Memory B cell (primary cell): Measurements from ENCODE around the gene SCUBE2.
"Not testable (repeated sequence)": the region's sequence is repeated elsewhere in the genome, so short reads cannot be mapped to it uniquely, and the experiment has no call there.

Source experiments
- ATAC-seq: fragments of 150-1000 bp; cut with Tn5 transposase; 2 replicates; pipeline ENCODE4 v1.10.0; 2021; ENCODE audit warnings: low read depth, mild to moderate bottlenecking, moderate library complexity
- DNase-seq, 2 donors: peaks; one replicate each; pipeline ENCODE4 v3.0.0; 2022; ENCODE audit warnings: low spot score in 2 of 2
- H3K27ac Mint-ChIP-seq: one replicate; pipeline ENCODE4 v1.8.0; 2022; ENCODE audit warnings: mild to moderate bottlenecking, moderate library complexity, mixed read lengths
- H3K27me3 Mint-ChIP-seq: one replicate; pipeline ENCODE4 v1.8.0; 2022; ENCODE audit warnings: mixed read lengths
- H3K36me3 Mint-ChIP-seq: one replicate; pipeline ENCODE4 v1.8.0; 2022; ENCODE audit warnings: mild to moderate bottlenecking, mixed read lengths
- H3K4me1 Mint-ChIP-seq: one replicate; pipeline ENCODE4 v1.8.0; 2022; ENCODE audit warnings: mixed read lengths
- H3K4me3 Mint-ChIP-seq: one replicate; pipeline ENCODE4 v1.8.0; 2022; ENCODE audit warnings: mild to moderate bottlenecking, moderate library complexity, mixed read lengths
- H3K9me3 Mint-ChIP-seq: one replicate; pipeline ENCODE4 v1.8.0; 2022; ENCODE audit warnings: mixed read lengths

The SCUBE2 gene

DNA sequence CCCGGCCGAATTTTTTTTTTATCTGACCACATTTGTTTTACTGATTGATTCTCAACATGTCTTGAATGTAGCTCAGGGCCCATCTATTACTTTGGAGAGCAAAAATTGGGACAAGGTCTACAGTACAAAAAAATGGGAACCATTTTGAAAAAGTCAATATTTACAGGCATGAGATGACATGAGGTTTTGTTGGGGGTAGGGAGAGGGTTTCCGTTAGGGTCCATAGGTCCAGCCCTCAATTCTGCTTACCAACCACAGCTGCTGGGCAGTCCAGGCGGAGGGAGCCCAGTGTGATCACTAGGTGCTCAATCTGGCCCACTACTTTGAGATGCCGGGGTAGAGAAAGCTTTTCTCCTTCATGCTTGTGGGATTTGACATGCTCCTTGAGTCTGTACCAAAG lies 105.9 kb downstream of the SCUBE2 start:
- H3K27ac Mint-ChIP-seq = no peak overlapping the region

DNA sequence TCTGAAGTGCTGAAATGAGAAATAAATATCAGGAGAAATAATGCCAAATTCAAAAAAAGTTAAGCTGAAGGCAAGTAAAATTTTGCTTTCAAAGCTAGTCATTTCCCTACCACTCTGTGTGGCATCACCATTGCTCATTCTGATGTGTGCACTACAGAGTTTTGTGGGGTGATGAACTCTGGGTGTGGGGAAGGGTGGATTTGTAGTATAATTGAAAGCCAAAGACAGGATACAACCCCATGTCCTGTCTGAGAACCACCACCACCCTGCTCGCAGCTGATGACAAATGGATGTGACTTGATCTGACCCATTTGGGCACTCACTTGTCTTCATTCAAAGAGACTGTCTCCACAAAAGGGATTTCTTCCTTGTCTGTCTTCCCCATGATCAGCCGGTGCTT lies 107.8 kb downstream of the SCUBE2 start:
- Mint-ChIP-seq H3K27me3 (peaks cover 10% of the 10 kb centered on the region), H3K4me3 (no peak overlapping the region), H3K36me3 (no peaks in the 10 kb centered on the region), H3K4me1 (no peaks in the 10 kb centered on the region), H3K27ac (no peak overlapping the region), H3K9me3 (no peaks in the 10 kb centered on the region)
- no peak for DNase-seq
- no peak for ATAC-seq

More for the DNA sequence above, 105.9 kb downstream of the SCUBE2 start:
- ATAC-seq (no peak), DNase-seq (no peak)
- Mint-ChIP-seq H3K9me3 (no peaks in the 10 kb centered on the region), H3K27me3 (peaks cover 12% of the 10 kb centered on the region), H3K36me3 (no peaks in the 10 kb centered on the region), H3K4me1 (no peaks in the 10 kb centered on the region), H3K4me3 (no peak overlapping the region)

DNA sequence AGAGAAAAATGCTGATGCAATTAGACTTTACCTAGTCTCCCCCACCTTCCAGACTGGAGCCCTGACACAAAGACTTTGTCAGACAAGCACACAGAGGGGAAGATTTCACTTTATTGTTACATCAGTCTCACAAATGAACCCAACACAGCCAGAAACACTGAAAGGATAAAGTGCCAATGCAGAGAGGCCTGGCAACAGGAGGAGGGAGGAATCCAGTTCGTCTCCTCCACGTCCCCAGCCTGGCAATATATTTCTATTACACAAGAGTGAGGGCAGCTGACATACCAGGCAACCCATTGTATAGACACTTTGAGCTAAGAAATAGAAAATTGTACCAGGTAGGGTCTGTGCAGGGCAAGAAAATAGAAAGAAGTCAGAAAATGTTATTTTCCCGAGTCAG lies 110.9 kb downstream of the SCUBE2 start:
- Mint-ChIP-seq H3K4me3 (no peak overlapping the region), H3K27ac (no peak overlapping the region), H3K27me3 (peaks cover 3% of the 10 kb centered on the region), H3K36me3 (no peaks in the 10 kb centered on the region), H3K9me3 (no peaks in the 10 kb centered on the region), H3K4me1 (no peaks in the 10 kb centered on the region)
- DNase-seq = no peak
- no peak for ATAC-seq

DNA sequence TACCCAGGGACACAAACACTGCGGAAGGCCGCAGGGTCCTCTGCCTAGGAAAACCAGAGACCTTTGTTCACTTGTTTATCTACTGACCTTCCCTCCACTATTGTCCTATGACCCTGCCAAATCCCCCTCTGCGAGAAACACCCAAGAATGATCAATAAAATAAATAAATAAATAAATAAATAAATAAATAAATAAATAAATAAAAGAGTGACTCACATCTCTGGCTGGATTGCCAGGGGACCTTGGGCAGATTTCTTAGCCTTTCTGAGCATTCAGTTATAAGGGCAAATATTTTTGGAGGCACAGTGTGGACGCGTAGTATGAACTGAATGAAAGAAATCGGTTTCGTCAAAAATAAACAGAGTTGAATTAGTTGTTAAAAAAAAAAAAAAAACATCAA lies 112.0 kb downstream of the SCUBE2 start:
- ATAC-seq, H3K36me3 Mint-ChIP-seq, DNase-seq, H3K27ac Mint-ChIP-seq, H3K27me3 Mint-ChIP-seq, H3K9me3 Mint-ChIP-seq, H3K4me1 Mint-ChIP-seq, H3K4me3 Mint-ChIP-seq: not testable (repeated sequence)

DNA sequence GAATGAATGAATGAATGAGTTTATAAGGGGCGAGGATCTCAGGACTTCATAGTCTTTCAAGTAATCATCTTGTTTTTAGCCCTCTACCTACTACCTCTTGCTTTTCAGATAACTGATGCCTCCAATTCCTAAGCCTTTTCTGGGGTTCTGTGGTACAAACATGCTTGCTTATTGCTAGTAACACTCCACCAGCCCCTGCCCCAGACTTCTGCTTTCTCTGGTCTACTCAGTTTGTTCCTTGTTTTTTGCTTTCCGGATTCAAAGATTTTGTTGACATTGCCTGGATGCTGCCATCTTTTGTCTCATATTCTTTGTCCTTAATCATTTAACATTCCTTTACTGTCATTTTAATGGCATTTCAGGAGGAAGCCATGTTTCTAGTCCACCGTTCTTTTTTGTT lies 118.3 kb downstream of the SCUBE2 start:
- H3K27ac Mint-ChIP-seq = no peak overlapping the region
- ATAC-seq = no peak

DNA sequence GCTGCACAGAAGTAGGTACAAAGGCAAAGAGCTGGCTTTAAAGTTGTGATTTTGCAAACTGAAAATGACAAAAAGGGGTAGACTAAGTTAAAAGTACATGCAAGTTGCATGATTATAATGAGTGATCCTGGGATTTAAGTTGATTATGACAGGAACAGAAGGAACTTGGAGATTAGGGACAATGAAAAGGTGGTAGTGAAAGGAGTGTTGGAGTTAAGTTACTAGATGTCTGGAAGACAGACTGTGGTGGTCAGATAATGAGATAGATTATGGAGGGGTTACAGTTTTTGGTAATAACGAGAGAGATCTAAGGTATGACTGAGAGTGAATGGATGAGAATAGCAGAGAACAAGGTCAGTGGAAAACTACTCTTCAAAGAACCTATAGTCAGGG lies 119.5 kb downstream of the SCUBE2 start:
- Mint-ChIP-seq H3K27ac (no peak overlapping the region), H3K9me3 (no peaks in the 10 kb centered on the region), H3K36me3 (no peaks in the 10 kb centered on the region), H3K4me3 (no peak overlapping the region), H3K4me1 (no peaks in the 10 kb centered on the region), H3K27me3 (no peaks in the 10 kb centered on the region)
- DNase-seq (no peak), ATAC-seq (no peak)

More for the DNA sequence above, 118.3 kb downstream of the SCUBE2 start:
- Mint-ChIP-seq H3K4me3 (no peak overlapping the region), H3K9me3 (no peaks in the 10 kb centered on the region), H3K4me1 (no peaks in the 10 kb centered on the region), H3K27me3 (no peaks in the 10 kb centered on the region), H3K36me3 (no peaks in the 10 kb centered on the region)
- no peak for DNase-seq

DNA sequence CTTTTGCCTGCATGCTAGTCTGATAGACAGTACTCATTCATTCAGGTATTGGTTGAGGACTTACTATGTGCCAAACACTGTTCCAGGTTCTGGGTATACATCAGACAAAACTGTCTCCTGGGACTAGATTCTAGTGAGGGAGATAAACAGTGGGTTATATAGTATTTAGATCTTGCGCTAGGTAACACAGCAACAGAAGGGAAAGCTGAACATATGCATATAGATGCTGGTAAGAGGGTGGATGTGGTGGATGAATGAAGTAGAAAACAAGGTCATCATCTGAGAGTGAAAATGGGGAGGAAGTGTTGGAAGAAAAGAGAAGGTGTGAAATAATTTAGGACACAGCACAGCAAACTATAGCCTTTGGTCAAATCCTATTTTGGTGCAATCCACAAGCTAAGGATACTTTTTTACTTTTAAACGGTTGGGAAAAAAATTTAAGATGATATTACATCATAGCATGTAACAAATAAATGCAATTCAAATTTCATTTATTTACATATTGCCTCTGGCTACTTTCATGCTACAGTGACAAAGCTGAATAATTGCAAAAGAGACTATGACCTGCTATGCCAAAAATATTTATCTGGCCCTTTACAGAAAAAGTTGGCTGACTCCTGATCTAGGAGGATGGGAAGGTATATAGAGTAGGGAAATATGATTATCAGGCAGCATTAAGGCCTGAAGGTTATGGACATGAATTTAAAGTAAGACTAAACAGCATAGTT lies 120.0 kb downstream of the SCUBE2 start:
- ATAC-seq (no peak), DNase-seq (no peak)
- Mint-ChIP-seq H3K27me3 (no peaks in the 10 kb centered on the region), H3K36me3 (no peaks in the 10 kb centered on the region), H3K27ac (no peak overlapping the region), H3K4me1 (no peaks in the 10 kb centered on the region), H3K9me3 (no peaks in the 10 kb centered on the region), H3K4me3 (no peak overlapping the region)
